Measurements from ENCODE around the gene NEGR1. TPM values are rescaled to one million over a fixed set of nuclear protein-coding genes. Genes with fewer than 3 reads are reported as not detected.

Gene NEGR1
- total RNA-seq, 1 donor from 2014 or later = 7.6 TPM

GRCh38 chr1:72056516-72056915 is 225.8 kb downstream of the NEGR1 start:
- no peaks in the 10 kb centered on the region for H3K27me3 Mint-ChIP-seq (ENCODE audit: unreplicated experiment)
- no peak for TF ChIP-seq CTCF (IDR thresholded peaks at IDR 0.05)
- no peaks in the 10 kb centered on the region for H3K4me1 Mint-ChIP-seq (ENCODE audit: unreplicated experiment)
- H3K27ac Mint-ChIP-seq (ENCODE audit: unreplicated experiment) = no peak overlapping the region
- H3K9me3 Mint-ChIP-seq (ENCODE audit: unreplicated experiment) = no peaks in the 10 kb centered on the region
- H3K36me3 Mint-ChIP-seq (ENCODE audit: unreplicated experiment) = no peaks in the 10 kb centered on the region
- H3K4me3 Mint-ChIP-seq (ENCODE audit: unreplicated experiment) = no peak overlapping the region
- no peak for DNase-seq (ENCODE audit: extremely low spot score, unreplicated experiment)

GRCh38 chr1:72051538-72051937 is 230.8 kb downstream of the NEGR1 start:
- no peak overlapping the region for H3K27ac Mint-ChIP-seq (ENCODE audit: unreplicated experiment)
- no peak for DNase-seq (ENCODE audit: extremely low spot score, unreplicated experiment)
- no peaks in the 10 kb centered on the region for H3K9me3 Mint-ChIP-seq (ENCODE audit: unreplicated experiment)
- no peak overlapping the region for H3K4me3 Mint-ChIP-seq (ENCODE audit: unreplicated experiment)
- TF ChIP-seq CTCF (IDR thresholded peaks at IDR 0.05) = no peak
- no peaks in the 10 kb centered on the region for H3K4me1 Mint-ChIP-seq (ENCODE audit: unreplicated experiment)
- H3K27me3 Mint-ChIP-seq (ENCODE audit: unreplicated experiment) = no peaks in the 10 kb centered on the region
- H3K36me3 Mint-ChIP-seq (ENCODE audit: unreplicated experiment) = no peaks in the 10 kb centered on the region

GRCh38 chr1:72050551-72050950 is 231.8 kb downstream of the NEGR1 start:
- Mint-ChIP-seq H3K36me3 (ENCODE audit: unreplicated experiment) (no peaks in the 10 kb centered on the region), H3K4me3 (ENCODE audit: unreplicated experiment) (no peak overlapping the region), H3K27me3 (ENCODE audit: unreplicated experiment) (no peaks in the 10 kb centered on the region), H3K9me3 (ENCODE audit: unreplicated experiment) (no peaks in the 10 kb centered on the region), H3K4me1 (ENCODE audit: unreplicated experiment) (no peaks in the 10 kb centered on the region), H3K27ac (ENCODE audit: unreplicated experiment) (no peak overlapping the region)
- TF ChIP-seq CTCF (IDR thresholded peaks at IDR 0.05) = no peak
- DNase-seq (ENCODE audit: extremely low spot score, unreplicated experiment) = no peak

GRCh38 chr1:72037745-72038343 is 244.5 kb downstream of the NEGR1 start:
- peak; percentile 79 for TF ChIP-seq CTCF (IDR thresholded peaks at IDR 0.05)
- no peaks in the 10 kb centered on the region for H3K36me3 Mint-ChIP-seq (ENCODE audit: unreplicated experiment)
- no peaks in the 10 kb centered on the region for H3K27me3 Mint-ChIP-seq (ENCODE audit: unreplicated experiment)
- DNase-seq (ENCODE audit: extremely low spot score, unreplicated experiment) = no peak
- no peak overlapping the region for H3K4me3 Mint-ChIP-seq (ENCODE audit: unreplicated experiment)
- H3K27ac Mint-ChIP-seq (ENCODE audit: unreplicated experiment) = no peak overlapping the region
- H3K4me1 Mint-ChIP-seq (ENCODE audit: unreplicated experiment) = no peaks in the 10 kb centered on the region
- no peaks in the 10 kb centered on the region for H3K9me3 Mint-ChIP-seq (ENCODE audit: unreplicated experiment)

- Mint-ChIP-seq H3K9me3 (ENCODE audit: unreplicated experiment) (no peaks in the 10 kb centered on the region), H3K36me3 (ENCODE audit: unreplicated experiment) (no peaks in the 10 kb centered on the region), H3K4me1 (ENCODE audit: unreplicated experiment) (no peaks in the 10 kb centered on the region)
Observed at GRCh38 chr1:72034827-72035226, 247.5 kb downstream of the NEGR1 start.

More at GRCh38 chr1:72034827-72035226, 247.5 kb downstream of the NEGR1 start:
- no peak for TF ChIP-seq CTCF (IDR thresholded peaks at IDR 0.05)
- Mint-ChIP-seq H3K27ac (ENCODE audit: unreplicated experiment) (no peak overlapping the region), H3K4me3 (ENCODE audit: unreplicated experiment) (no peak overlapping the region), H3K27me3 (ENCODE audit: unreplicated experiment) (no peaks in the 10 kb centered on the region)
- no peak for DNase-seq (ENCODE audit: extremely low spot score, unreplicated experiment)
